GM23338 (cell line): ENCODE measurements around the gene PLAA. TPM values are rescaled to one million over a fixed set of nuclear protein-coding genes. Genes with fewer than 3 reads are reported as not detected.
"Not testable (repeated sequence)": the region's sequence is repeated elsewhere in the genome, so short reads cannot be mapped to it uniquely, and the experiment has no call there.

ENCODE experiments used
- ATAC-seq: fragments of 200-7000 bp; cut with Tn5 transposase; 3 replicates; pipeline ENCODE4 v1.9.1; 2020
- DNase-seq: peaks from one replicate; pipeline ENCODE4 v3.0.0-alpha.2; 2015; ENCODE audit warnings: low spot score
- H2AFZ ChIP-seq: fragments of 200-600 bp; sonication (generic); 2 replicates; pipeline ENCODE4 v1.8.0; 2016; ENCODE audit warnings: antibody characterized with exemption, mild to moderate bottlenecking, moderate library complexity
- H3F3A ChIP-seq: fragments of 200-600 bp; sonication (generic); replicated peaks from 2 replicates; pipeline ENCODE4 v1.8.0; 2017; ENCODE audit warnings: antibody characterized with exemption, mixed run types, low read depth
- H3K27ac ChIP-seq: fragments of 200-600 bp; sonication (generic); 2 replicates; pipeline ENCODE4 v1.6.1; 2016; ENCODE audit warnings: low read depth
- H3K27me3 ChIP-seq: fragments of 200-600 bp; sonication (generic); 2 replicates; pipeline ENCODE4 v1.8.0; 2016; ENCODE audit warnings: mild to moderate bottlenecking, mixed run types, moderate library complexity; ENCODE audit not compliant: insufficient read depth
- H3K36me3 ChIP-seq: fragments of 200-600 bp; sonication (generic); 2 replicates; pipeline ENCODE4 v1.8.0; 2016; ENCODE audit warnings: mild to moderate bottlenecking; ENCODE audit not compliant: insufficient read depth
- H3K4me1 ChIP-seq: fragments of 200-600 bp; sonication (generic); 2 replicates; pipeline ENCODE4 v1.8.0; 2016; ENCODE audit warnings: mild to moderate bottlenecking, moderate library complexity; ENCODE audit not compliant: insufficient read depth
- H3K4me2 ChIP-seq: fragments of 200-600 bp; sonication (generic); 2 replicates; pipeline ENCODE4 v1.7.1; 2017; ENCODE audit warnings: mixed run types
- H3K4me3 ChIP-seq: fragments of 200-600 bp; sonication (generic); 2 replicates; pipeline ENCODE4 v1.6.1; 2016; ENCODE audit warnings: mixed run types
- H3K79me2 ChIP-seq: fragments of 200-600 bp; sonication (generic); replicated peaks from 2 replicates; pipeline ENCODE4 v1.8.0; 2017; ENCODE audit warnings: mild to moderate bottlenecking; ENCODE audit not compliant: insufficient read depth
- H3K9me2 ChIP-seq: fragments of 200-600 bp; sonication (generic); 2 replicates; pipeline ENCODE4 v1.8.0; 2017; ENCODE audit not compliant: insufficient read depth
- H4K20me1 ChIP-seq: fragments of 200-600 bp; sonication (generic); replicated peaks from 2 replicates; pipeline ENCODE4 v1.8.0; 2017; ENCODE audit warnings: mild to moderate bottlenecking; ENCODE audit not compliant: insufficient read depth
- H3K27ac Mint-ChIP-seq: 2 replicates; pipeline ENCODE4 v1.8.0; 2020; ENCODE audit warnings: inconsistent platforms, mild to moderate bottlenecking, moderate library complexity, mixed read lengths
- H3K27me3 Mint-ChIP-seq: 3 replicates; pipeline ENCODE4 v1.8.0; 2022; ENCODE audit warnings: low read depth, mild to moderate bottlenecking, moderate library complexity, mixed read lengths, inconsistent platforms; ENCODE audit not compliant: insufficient read depth, poor library complexity
- H3K36me3 Mint-ChIP-seq: 3 replicates; pipeline ENCODE4 v1.8.0; 2021; ENCODE audit warnings: low read depth, mild to moderate bottlenecking, inconsistent platforms, moderate library complexity, mixed read lengths
- H3K4me1 Mint-ChIP-seq: 3 replicates; pipeline ENCODE4 v1.8.0; 2020; ENCODE audit warnings: mild to moderate bottlenecking, inconsistent platforms, mixed read lengths
- H3K4me3 Mint-ChIP-seq: 3 replicates; pipeline ENCODE4 v1.8.0; 2021; ENCODE audit warnings: moderate library complexity, mild to moderate bottlenecking, inconsistent platforms, mixed read lengths
- H3K9me3 Mint-ChIP-seq: 3 replicates; pipeline ENCODE4 v1.8.0; 2020; ENCODE audit warnings: moderate library complexity, mild to moderate bottlenecking, inconsistent platforms, mixed read lengths
- EZH2 ChIP-seq: fragments of 200-600 bp; sonication (generic); IDR thresholded peaks from one replicate; pipeline ENCODE4 v1.8.0; 2017; ENCODE audit warnings: antibody characterized with exemption, mild to moderate bottlenecking, low read depth; ENCODE audit not compliant: unreplicated experiment
- EZH2phosphoT487 ChIP-seq: fragments of 200-600 bp; sonication (generic); IDR thresholded peaks from one replicate; pipeline ENCODE4 v1.8.1; 2018; ENCODE audit warnings: antibody characterized with exemption; ENCODE audit not compliant: unreplicated experiment
- NANOG ChIP-seq: IDR thresholded peaks from 2 replicates; pipeline ENCODE4 v1.6.1; 2016; ENCODE audit warnings: antibody characterized with exemption, borderline replicate concordance
- ZNF331 ChIP-seq: fragments of 250-450 bp; sonication (Bioruptor Pico); IDR thresholded peaks from 2 replicates; pipeline ENCODE4 v1.5.0; 2020; ENCODE audit warnings: low read depth, mild to moderate bottlenecking, moderate library complexity
- polyA plus RNA-seq: library from polyadenylated mRNA; unstranded; fragments of >200 nt; fragmentation: Nextera tagmentation; extraction: Ambion mirVana; gene quantifications from 2 replicates; pipeline ENCODE4 v1.2.1, GENCODE V29; 2016
- total RNA-seq: library from RNA; depleted of rRNA; stranded (reverse); fragments of >200 nt; shearing (Covaris generic); gene quantifications from 2 replicates; pipeline ENCODE4 v1.2.3, GENCODE V29; 2014
- TF ChIP-seq, protein P1 (sequence below), 2 experiments: fragments of 200-600 bp in 1 of 2; sonication (generic) in 1 of 2; conservative IDR thresholded peaks; 2 replicates each; pipeline versions ENCODE4 v1.5.1 to v1.6.1; 2016 to 2017; ENCODE audit warnings: antibody characterized with exemption in 2 of 2, low read depth in 2 of 2, mild to moderate bottlenecking in 2 of 2, moderate library complexity in 1 of 2
- TF ChIP-seq, protein P2 (sequence below): IDR thresholded peaks from one replicate; pipeline ENCODE4 v1.6.1; 2018; ENCODE audit warnings: antibody characterized with exemption; ENCODE audit not compliant: unreplicated experiment

Gene PLAA
- total and polyA plus RNA-seq, 2 experiments from 2014 or later = 24.8 to 72.1 TPM

DNA sequence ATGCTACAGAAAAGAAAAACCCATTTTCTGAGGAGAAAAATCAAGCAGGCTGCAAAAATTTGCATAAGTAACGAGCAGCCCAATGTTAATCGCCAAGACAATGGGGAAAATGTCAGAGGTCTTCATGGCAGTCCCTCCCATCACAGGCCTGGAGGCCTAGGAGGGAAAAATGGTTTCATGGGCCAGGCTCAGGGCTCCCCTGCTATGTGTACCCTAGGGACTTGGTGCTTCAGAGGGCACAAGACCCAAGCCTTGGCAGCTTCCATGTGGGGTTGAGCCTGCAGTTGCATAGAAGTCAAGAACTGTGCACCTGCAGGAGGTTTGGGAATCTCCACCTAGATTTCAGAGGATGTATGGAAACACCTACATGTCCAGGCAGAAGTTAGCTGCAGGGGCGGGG lies 64.9 kb downstream of the PLAA start:
- 0 out of 2 replicates have a peak, but pooled peaks cover 1% of the 10 kb centered on the region for H4K20me1 ChIP-seq
- H3K27ac ChIP-seq = no peak overlapping the region
- H3K27me3 ChIP-seq = no peaks in the 10 kb centered on the region
- H3K4me2 ChIP-seq = no peak overlapping the region
- H3K9me2 ChIP-seq = no peaks in the 10 kb centered on the region
- Mint-ChIP-seq H3K36me3 (peaks cover 90% of the 10 kb centered on the region), H3K4me3 (no peak overlapping the region), H3K27me3 (peaks cover 4% of the 10 kb centered on the region), H3K9me3 (peaks cover 27% of the 10 kb centered on the region), H3K4me1 (no peaks in the 10 kb centered on the region), H3K27ac (no peak overlapping the region)
- ATAC-seq (no peak), DNase-seq (no peak)
- TF ChIP-seq ZNF331 = no peak
- TF ChIP-seq EZH2phosphoT487 = no peak
- no peak for TF ChIP-seq EZH2
- TF ChIP-seq, protein P1, sequence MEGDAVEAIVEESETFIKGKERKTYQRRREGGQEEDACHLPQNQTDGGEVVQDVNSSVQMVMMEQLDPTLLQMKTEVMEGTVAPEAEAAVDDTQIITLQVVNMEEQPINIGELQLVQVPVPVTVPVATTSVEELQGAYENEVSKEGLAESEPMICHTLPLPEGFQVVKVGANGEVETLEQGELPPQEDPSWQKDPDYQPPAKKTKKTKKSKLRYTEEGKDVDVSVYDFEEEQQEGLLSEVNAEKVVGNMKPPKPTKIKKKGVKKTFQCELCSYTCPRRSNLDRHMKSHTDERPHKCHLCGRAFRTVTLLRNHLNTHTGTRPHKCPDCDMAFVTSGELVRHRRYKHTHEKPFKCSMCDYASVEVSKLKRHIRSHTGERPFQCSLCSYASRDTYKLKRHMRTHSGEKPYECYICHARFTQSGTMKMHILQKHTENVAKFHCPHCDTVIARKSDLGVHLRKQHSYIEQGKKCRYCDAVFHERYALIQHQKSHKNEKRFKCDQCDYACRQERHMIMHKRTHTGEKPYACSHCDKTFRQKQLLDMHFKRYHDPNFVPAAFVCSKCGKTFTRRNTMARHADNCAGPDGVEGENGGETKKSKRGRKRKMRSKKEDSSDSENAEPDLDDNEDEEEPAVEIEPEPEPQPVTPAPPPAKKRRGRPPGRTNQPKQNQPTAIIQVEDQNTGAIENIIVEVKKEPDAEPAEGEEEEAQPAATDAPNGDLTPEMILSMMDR (conservative IDR thresholded peaks at IDR 0.05; ENCODE audit: low read depth in 2 of 2) = no peak
- TF ChIP-seq, protein P2, sequence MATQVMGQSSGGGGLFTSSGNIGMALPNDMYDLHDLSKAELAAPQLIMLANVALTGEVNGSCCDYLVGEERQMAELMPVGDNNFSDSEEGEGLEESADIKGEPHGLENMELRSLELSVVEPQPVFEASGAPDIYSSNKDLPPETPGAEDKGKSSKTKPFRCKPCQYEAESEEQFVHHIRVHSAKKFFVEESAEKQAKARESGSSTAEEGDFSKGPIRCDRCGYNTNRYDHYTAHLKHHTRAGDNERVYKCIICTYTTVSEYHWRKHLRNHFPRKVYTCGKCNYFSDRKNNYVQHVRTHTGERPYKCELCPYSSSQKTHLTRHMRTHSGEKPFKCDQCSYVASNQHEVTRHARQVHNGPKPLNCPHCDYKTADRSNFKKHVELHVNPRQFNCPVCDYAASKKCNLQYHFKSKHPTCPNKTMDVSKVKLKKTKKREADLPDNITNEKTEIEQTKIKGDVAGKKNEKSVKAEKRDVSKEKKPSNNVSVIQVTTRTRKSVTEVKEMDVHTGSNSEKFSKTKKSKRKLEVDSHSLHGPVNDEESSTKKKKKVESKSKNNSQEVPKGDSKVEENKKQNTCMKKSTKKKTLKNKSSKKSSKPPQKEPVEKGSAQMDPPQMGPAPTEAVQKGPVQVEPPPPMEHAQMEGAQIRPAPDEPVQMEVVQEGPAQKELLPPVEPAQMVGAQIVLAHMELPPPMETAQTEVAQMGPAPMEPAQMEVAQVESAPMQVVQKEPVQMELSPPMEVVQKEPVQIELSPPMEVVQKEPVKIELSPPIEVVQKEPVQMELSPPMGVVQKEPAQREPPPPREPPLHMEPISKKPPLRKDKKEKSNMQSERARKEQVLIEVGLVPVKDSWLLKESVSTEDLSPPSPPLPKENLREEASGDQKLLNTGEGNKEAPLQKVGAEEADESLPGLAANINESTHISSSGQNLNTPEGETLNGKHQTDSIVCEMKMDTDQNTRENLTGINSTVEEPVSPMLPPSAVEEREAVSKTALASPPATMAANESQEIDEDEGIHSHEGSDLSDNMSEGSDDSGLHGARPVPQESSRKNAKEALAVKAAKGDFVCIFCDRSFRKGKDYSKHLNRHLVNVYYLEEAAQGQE = no peak
- no peak for TF ChIP-seq NANOG
- no peak overlapping the region for H3K4me3 ChIP-seq
- no peak overlapping the region for H2AFZ ChIP-seq
- H3K36me3 ChIP-seq = peaks cover 57% of the 10 kb centered on the region
- no peaks in the 10 kb centered on the region for H3K4me1 ChIP-seq
- H3F3A ChIP-seq = no peaks in the 10 kb centered on the region
- H3K79me2 ChIP-seq = peaks cover 20% of the 10 kb centered on the region

DNA sequence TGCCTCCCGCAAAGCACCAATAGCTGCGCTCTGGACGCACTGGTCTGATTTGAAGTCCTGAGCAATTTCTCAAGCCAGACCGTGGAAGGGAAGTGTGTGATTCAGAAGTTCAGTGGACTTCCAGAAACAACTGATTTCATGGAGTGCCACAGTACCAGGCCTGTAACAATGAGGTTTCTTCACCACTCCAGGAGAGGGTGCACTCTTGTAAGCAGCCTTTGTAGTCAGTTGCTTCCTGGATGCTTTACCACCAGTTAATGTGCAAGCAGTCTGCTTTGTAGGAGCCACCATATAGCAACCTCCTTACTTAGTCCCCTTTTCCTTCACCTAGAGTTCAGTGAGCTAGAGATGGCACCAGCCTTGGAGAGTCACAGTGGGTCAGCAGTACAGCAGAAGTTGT lies 66.8 kb downstream of the PLAA start:
- Mint-ChIP-seq H3K27ac (no peak overlapping the region), H3K36me3 (peaks cover 76% of the 10 kb centered on the region), H3K4me3 (no peak overlapping the region), H3K4me1 (no peaks in the 10 kb centered on the region), H3K9me3 (peaks cover 27% of the 10 kb centered on the region), H3K27me3 (peaks cover 4% of the 10 kb centered on the region)
- Histone ChIP-seq H2AFZ (no peak overlapping the region), H4K20me1 (no peaks in the 10 kb centered on the region), H3K79me2 (peaks cover 2% of the 10 kb centered on the region), H3F3A (no peaks in the 10 kb centered on the region), H3K27me3 (no peaks in the 10 kb centered on the region), H3K4me3 (no peak overlapping the region), H3K36me3 (peaks cover 58% of the 10 kb centered on the region), H3K9me2 (no peaks in the 10 kb centered on the region), H3K27ac (no peak overlapping the region), H3K4me1 (no peaks in the 10 kb centered on the region), H3K4me2 (no peak overlapping the region)
- TF ChIP-seq EZH2 (no peak), NANOG (no peak), EZH2phosphoT487 (no peak), ZNF331 (no peak)
- TF ChIP-seq, protein P2 = no peak
- TF ChIP-seq, protein P1 (conservative IDR thresholded peaks at IDR 0.05; ENCODE audit: low read depth in 2 of 2) = 0 out of 4 replicates have a peak, but pooled peaks of 1 of the 2 experiments have one; percentile 7
- DNase-seq (no peak), ATAC-seq (no peak)

GRCh38 chr9:26875155-26875554 lies 71.9 kb downstream of the PLAA start:
- H3K4me1 ChIP-seq, H3K4me2 ChIP-seq, H3K79me2 ChIP-seq, H3K9me3 Mint-ChIP-seq, H3K27me3 Mint-ChIP-seq, H3K4me1 Mint-ChIP-seq, H2AFZ ChIP-seq, H3F3A ChIP-seq, ATAC-seq, H3K4me3 Mint-ChIP-seq, H3K27me3 ChIP-seq, H3K27ac Mint-ChIP-seq, DNase-seq, H3K4me3 ChIP-seq, H3K27ac ChIP-seq, H4K20me1 ChIP-seq, H3K9me2 ChIP-seq: not testable (repeated sequence)
- peaks cover 14% of the 10 kb centered on the region; the same call in 1 of the 2 replicates for H3K36me3 ChIP-seq
- H3K36me3 Mint-ChIP-seq = peaks cover 33% of the 10 kb centered on the region
